ENCODE data around the gene SEZ6.

- TF ChIP-seq CTCF (IDR thresholded peaks at IDR 0.05), result no peak
- TF ChIP-seq POLR2AphosphoS5 (IDR thresholded peaks at IDR 0.05), result no peak
Measured at GRCh38 chr17:29003289-29003688, 2.5 kb downstream of the SEZ6 start.
